IMR-90 (cell line): ENCODE data around the gene FGFRL1. TPM values are rescaled to one million over a fixed set of nuclear protein-coding genes. Genes with fewer than 3 reads are reported as not detected.

Source experiments
- ATAC-seq: fragments of 200-7000 bp; cut with Tn5 transposase; 2 replicates; pipeline ENCODE4 v1.9.1; 2020; ENCODE audit warnings: low read depth, mild to moderate bottlenecking, moderate library complexity
- BruUV-seq: library from RNA; stranded (reverse); fragments of 400-500 nt; replicated peaks from 2 replicates; lab custom pipeline; 2021; lab: Mats Ljungman, UMichigan
- CTCF ChIA-PET: fragments of 300-600 bp; formaldehyde crosslinking; extraction: SDS; loops from one replicate; lab custom pipeline; 2021; ENCODE audit warnings: antibody characterized with exemption; lab: Yijun Ruan, JAX
- POLR2A ChIA-PET: fragments of 300-600 bp; sonication (Branson Sonifier 250); formaldehyde crosslinking; loops from one replicate; lab custom pipeline; 2022; ENCODE audit warnings: antibody characterized with exemption; ENCODE audit not compliant: unreplicated experiment; lab: Charles Lee
- DNase-seq: peaks from one replicate; pipeline ENCODE4 v3.0.0; 2013
- H2AFZ ChIP-seq: replicated peaks from 2 replicates; pipeline ENCODE3; 2013; ENCODE audit warnings: low read length, mild to moderate bottlenecking; ENCODE audit not compliant: poor library complexity
- H2AK5ac ChIP-seq: 2 replicates; pipeline ENCODE4 v1.6.1; 2013; ENCODE audit warnings: low read depth, low read length, inconsistent platforms
- H2AK9ac ChIP-seq: replicated peaks from 2 replicates; pipeline ENCODE3; 2013; ENCODE audit warnings: mild to moderate bottlenecking, low read depth, low read length, moderate library complexity; ENCODE audit not compliant: poor library complexity
- H2BK120ac ChIP-seq: 2 replicates; pipeline ENCODE4 v1.6.1; 2013; ENCODE audit warnings: low read depth, low read length, inconsistent platforms
- H2BK15ac ChIP-seq: 3 replicates; pipeline ENCODE4 v1.6.1; 2013; ENCODE audit warnings: low read depth, low read length, inconsistent platforms
- H2BK20ac ChIP-seq: 2 replicates; pipeline ENCODE4 v1.6.1; 2013; ENCODE audit warnings: low read depth, mild to moderate bottlenecking, inconsistent platforms, low read length, moderate library complexity
- H2BK5ac ChIP-seq: 2 replicates; pipeline ENCODE4 v1.6.1; 2013; ENCODE audit warnings: mild to moderate bottlenecking, low read depth, low read length, inconsistent platforms; ENCODE audit not compliant: poor library complexity, severe bottlenecking
- H3K14ac ChIP-seq: replicated peaks from 2 replicates; pipeline ENCODE4 v1.6.1; 2013; ENCODE audit warnings: low read depth, low read length, inconsistent platforms
- H3K18ac ChIP-seq: 2 replicates; pipeline ENCODE4 v1.6.1; 2013; ENCODE audit warnings: low read depth, low read length, control low read depth
- H3K23ac ChIP-seq: 2 replicates; pipeline ENCODE4 v1.6.1; 2013; ENCODE audit warnings: low read depth, low read length, inconsistent platforms
- H3K27ac ChIP-seq: 2 replicates; pipeline ENCODE4 v1.5.1; 2013; ENCODE audit warnings: mild to moderate bottlenecking, control low read depth, low read length; ENCODE audit not compliant: insufficient read depth
- H3K27me3 ChIP-seq: 2 replicates; pipeline ENCODE4 v1.6.1; 2013; ENCODE audit warnings: low read length; ENCODE audit not compliant: control insufficient read depth, insufficient read depth
- H3K36me3 ChIP-seq: 2 replicates; pipeline ENCODE4 v1.6.1; 2013; ENCODE audit warnings: low read length, mixed read lengths; ENCODE audit not compliant: control insufficient read depth, insufficient read depth
- H3K4ac ChIP-seq: 2 replicates; pipeline ENCODE4 v1.6.1; 2013; ENCODE audit warnings: low read depth, low read length, inconsistent platforms
- H3K4me1 ChIP-seq: 2 replicates; pipeline ENCODE4 v1.6.1; 2013; ENCODE audit warnings: low read length, mixed read lengths; ENCODE audit not compliant: control insufficient read depth, insufficient read depth
- H3K4me2 ChIP-seq: 2 replicates; pipeline ENCODE4 v1.6.1; 2013; ENCODE audit warnings: low read depth, mild to moderate bottlenecking, control low read depth, low read length, moderate library complexity
- H3K4me3 ChIP-seq: 2 replicates; pipeline ENCODE4 v1.5.1; 2013; ENCODE audit warnings: low read depth, mild to moderate bottlenecking, control low read depth, low read length, moderate library complexity; ENCODE audit not compliant: insufficient read depth
- H3K56ac ChIP-seq: 2 replicates; pipeline ENCODE4 v1.6.1; 2013; ENCODE audit warnings: low read length, inconsistent platforms; ENCODE audit not compliant: insufficient read depth; ENCODE audit errors: extremely low read depth
- H3K79me1 ChIP-seq, 2 experiments: 2 replicates each; pipeline ENCODE4 v1.6.1; 2013; ENCODE audit warnings: low read length in 2 of 2, inconsistent platforms in 1 of 2, low read depth in 1 of 2
- H3K9ac ChIP-seq: 2 replicates; pipeline ENCODE4 v1.6.1; 2013; ENCODE audit warnings: low read depth, low read length, control low read depth
- H3K9me1 ChIP-seq: 2 replicates; pipeline ENCODE4 v1.6.1; 2013; ENCODE audit warnings: low read length, inconsistent platforms; ENCODE audit not compliant: insufficient read depth
- H3K9me3 ChIP-seq: 2 replicates; pipeline ENCODE4 v1.6.1; 2013; ENCODE audit warnings: low read length; ENCODE audit not compliant: control insufficient read depth, insufficient read depth
- H4K20me1 ChIP-seq: 2 replicates; pipeline ENCODE4 v1.6.1; 2013; ENCODE audit warnings: low read length, inconsistent platforms; ENCODE audit not compliant: insufficient read depth
- H4K5ac ChIP-seq: 2 replicates; pipeline ENCODE4 v1.6.1; 2013; ENCODE audit warnings: mild to moderate bottlenecking, low read depth, low read length, control low read depth
- H4K8ac ChIP-seq, 2 experiments: 2 replicates each; pipeline ENCODE4 v1.6.1; 2013; ENCODE audit warnings: low read depth in 2 of 2, low read length in 2 of 2, control low read depth in 1 of 2, inconsistent platforms in 1 of 2
- H4K91ac ChIP-seq: 2 replicates; pipeline ENCODE4 v1.6.1; 2013; ENCODE audit warnings: low read depth, low read length, inconsistent platforms; ENCODE audit not compliant: insufficient read depth
- BHLHE40 ChIP-seq: fragments of 150-350 bp; IDR thresholded peaks from 2 replicates; pipeline ENCODE4 v1.6.1; 2016; ENCODE audit warnings: mild to moderate bottlenecking, low read depth, low read length
- CEBPB ChIP-seq: IDR thresholded peaks from 2 replicates; pipeline ENCODE4 v1.6.1; 2012; ENCODE audit warnings: low read depth, low read length, improper control_type of control experiment
- CHD1 ChIP-seq: IDR thresholded peaks from 2 replicates; pipeline ENCODE4 v1.6.1; 2012; ENCODE audit warnings: low read depth, low read length, improper control_type of control experiment
- FOS ChIP-seq: fragments of 150-350 bp; IDR thresholded peaks from 2 replicates; pipeline ENCODE4 v1.6.1; 2016; ENCODE audit warnings: low read depth, low read length
- MAFK ChIP-seq: IDR thresholded peaks from 2 replicates; pipeline ENCODE4 v1.6.1; 2012; ENCODE audit warnings: low read depth, low read length, improper control_type of control experiment
- MAZ ChIP-seq: IDR thresholded peaks from 2 replicates; pipeline ENCODE4 v1.6.1; 2012; ENCODE audit warnings: low read depth, mild to moderate bottlenecking, low read length, improper control_type of control experiment, moderate library complexity, borderline replicate concordance
- NFE2L2 ChIP-seq: fragments of 150-350 bp; IDR thresholded peaks from 2 replicates; pipeline ENCODE4 v1.6.1; 2016; ENCODE audit warnings: low read depth, mild to moderate bottlenecking, low read length
- POLR2A ChIP-seq: IDR thresholded peaks from 2 replicates; pipeline ENCODE4 v1.6.1; 2012; ENCODE audit warnings: mild to moderate bottlenecking, low read depth, low read length
- RCOR1 ChIP-seq: IDR thresholded peaks from 2 replicates; pipeline ENCODE4 v1.6.1; 2012; ENCODE audit warnings: mild to moderate bottlenecking, low read length, improper control_type of control experiment; ENCODE audit not compliant: insufficient replicate concordance
- RFX5 ChIP-seq: IDR thresholded peaks from 2 replicates; pipeline ENCODE4 v1.8.0; 2012; ENCODE audit warnings: low read depth, mild to moderate bottlenecking, low read length, moderate library complexity
- SMC3 ChIP-seq: fragments of 150-350 bp; IDR thresholded peaks from 2 replicates; pipeline ENCODE4 v1.6.1; 2016; ENCODE audit warnings: low read depth, mild to moderate bottlenecking, antibody characterized with exemption, low read length, moderate library complexity
- WGBS, 2 experiments: methylation state at CpG; one replicate each; pipeline versions ENCODE4 v1.1.5 to v1.1.7; 2013; ENCODE audit warnings: missing lambda C conversion rate in 2 of 2; ENCODE audit not compliant: insufficient read length in 1 of 2; ENCODE audit errors: extremely low coverage in 2 of 2; 5-methylcytosine and 5-hydroxymethylcytosine counted together
- dilution Hi-C: fragments of 300-500 bp; cut with HindIII; formaldehyde crosslinking; loops from one replicate; pipeline ENCODE4 v1.14.3; 2018; ENCODE audit warnings: low sequenced_read_pairs; ENCODE audit not compliant: unreplicated experiment
- in situ Hi-C: fragments of 300-500 bp; cut with MboI; formaldehyde crosslinking; loops from 3 replicates; pipeline ENCODE4 v1.14.3; 2019; ENCODE audit warnings: low sequenced_read_pairs, inconsistent platforms, mixed read lengths
- intact Hi-C: fragments of 100-400 bp; cut with micrococcal nuclease; formaldehyde crosslinking; loops from 2 replicates; pipeline ENCODE4 v1.10.0; 2022
- polyA plus RNA-seq, 3 experiments: library from polyadenylated mRNA; depleted of rRNA; stranded (reverse); fragments of >200 nt; gene quantifications; 2 replicates each; pipeline ENCODE4 v1.2.3, GENCODE V29; 2012; ENCODE audit warnings: low replicate concordance in 1 of 3
- total RNA-seq: library from RNA; depleted of rRNA; stranded (reverse); fragments of >200 nt; gene quantifications from 2 replicates; pipeline ENCODE4 v1.2.3, GENCODE V29; 2012
- TF ChIP-seq, protein P1 (sequence below): fragments of 150-350 bp; IDR thresholded peaks from 2 replicates; pipeline ENCODE4 v1.6.1; 2017; ENCODE audit warnings: mild to moderate bottlenecking, antibody characterized with exemption, low read length, low read depth
- TF ChIP-seq, protein P2 (sequence below): fragments of 150-350 bp; IDR thresholded peaks from 2 replicates; pipeline ENCODE4 v1.6.1; 2016; ENCODE audit warnings: low read depth, mild to moderate bottlenecking, low read length, moderate library complexity, borderline replicate concordance

Gene FGFRL1
- total and polyA plus RNA-seq, 2 of the 4 experiments (the other 2 are of a cell fraction), result 49.3 to 78.8 TPM

DNA sequence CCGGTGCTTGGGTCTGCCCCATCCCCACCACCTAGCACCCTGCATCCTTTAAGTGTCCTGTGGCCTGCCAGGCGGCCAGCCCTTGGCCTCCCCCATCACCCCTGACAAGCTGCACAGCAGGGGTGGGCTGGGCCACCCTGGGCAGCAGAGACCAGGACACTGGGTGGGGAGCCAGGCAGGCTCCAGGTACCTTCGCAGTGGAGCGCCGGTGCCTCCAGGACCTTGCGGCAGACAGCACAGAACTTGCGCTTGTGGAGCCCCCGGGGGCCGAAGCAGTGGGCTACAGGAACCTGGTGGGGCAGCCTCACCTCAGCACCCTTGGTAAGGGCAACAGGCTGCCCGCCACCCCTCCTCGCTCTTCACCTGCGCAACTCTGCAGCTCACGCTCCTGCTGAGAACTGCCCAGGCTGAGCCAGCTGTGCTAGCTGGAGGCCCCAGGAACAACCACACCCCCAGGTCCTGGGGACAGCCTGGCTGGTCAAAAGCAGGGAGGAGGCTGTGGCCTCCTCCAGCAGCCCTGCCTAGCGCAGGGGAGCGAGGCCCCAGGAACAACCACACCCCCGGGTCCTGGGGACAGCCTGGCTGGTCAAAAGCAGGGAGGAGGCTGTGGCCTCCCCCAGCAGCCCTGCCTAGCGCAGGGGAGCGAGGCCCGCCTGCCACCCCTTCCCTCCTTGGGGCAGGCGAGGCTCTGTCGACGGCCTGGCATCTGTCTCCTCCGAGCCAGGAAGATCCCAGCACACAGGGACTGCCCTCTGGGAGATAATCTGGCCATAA is 42.6 kb upstream of the FGFRL1 start:
- intact Hi-C loops (no loop called here), dilution Hi-C loops (no loop called here), in situ Hi-C loops (no loop called here)
- Histone ChIP-seq H2BK5ac (no peak overlapping the region), H3K9ac (no peak overlapping the region), H3K4me1 (peaks cover 4% of the 10 kb centered on the region; the same call in 1 of the 2 replicates), H3K27ac (no peak overlapping the region), H3K27me3 (no peaks in the 10 kb centered on the region), H3K79me1 (peaks cover 13 to 24% of the 10 kb centered on the region in 2 experiments; a peak in 3 of 4 replicates), H2BK120ac (no peak overlapping the region), H3K9me3 (no peaks in the 10 kb centered on the region), H3K18ac (no peak overlapping the region), H3K14ac (no peak overlapping the region), H3K9me1 (no peaks in the 10 kb centered on the region; the same call in 1 of the 2 replicates), H3K36me3 (peaks cover 29% of the 10 kb centered on the region; the same call in 1 of the 2 replicates), H3K4me3 (no peak overlapping the region), H3K4ac (no peak overlapping the region), H4K91ac (no peak overlapping the region), H3K23ac (no peak overlapping the region), H4K5ac (no peak overlapping the region), H2BK15ac (no peak overlapping the region), H2AFZ (no peak overlapping the region), H4K20me1 (peaks cover 32% of the 10 kb centered on the region), H2AK5ac (no peak overlapping the region), H3K4me2 (no peak overlapping the region), H4K8ac (no peak overlapping the region), H2BK20ac (no peak overlapping the region), H2AK9ac (no peak overlapping the region), H3K56ac (no peak overlapping the region; the same call in 1 of the 2 replicates)
- WGBS, 2 experiments, result 93% methylated on average over 15 of the region's 23 CpGs; no CpG with 5 or more reads in 1 of the 2 experiments
- BruUV-seq, result no TSS peak
- DNase-seq, result no peak
- TF ChIP-seq RFX5 (no peak), MAZ (no peak), MAFK (no peak), RCOR1 (no peak), POLR2A (no peak), FOS (no peak), CEBPB (no peak), SMC3 (no peak), CHD1 (no peak), BHLHE40 (no peak), NFE2L2 (no peak)
- TF ChIP-seq, protein P1, sequence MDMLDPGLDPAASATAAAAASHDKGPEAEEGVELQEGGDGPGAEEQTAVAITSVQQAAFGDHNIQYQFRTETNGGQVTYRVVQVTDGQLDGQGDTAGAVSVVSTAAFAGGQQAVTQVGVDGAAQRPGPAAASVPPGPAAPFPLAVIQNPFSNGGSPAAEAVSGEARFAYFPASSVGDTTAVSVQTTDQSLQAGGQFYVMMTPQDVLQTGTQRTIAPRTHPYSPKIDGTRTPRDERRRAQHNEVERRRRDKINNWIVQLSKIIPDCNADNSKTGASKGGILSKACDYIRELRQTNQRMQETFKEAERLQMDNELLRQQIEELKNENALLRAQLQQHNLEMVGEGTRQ, result no peak
- TF ChIP-seq, protein P2, sequence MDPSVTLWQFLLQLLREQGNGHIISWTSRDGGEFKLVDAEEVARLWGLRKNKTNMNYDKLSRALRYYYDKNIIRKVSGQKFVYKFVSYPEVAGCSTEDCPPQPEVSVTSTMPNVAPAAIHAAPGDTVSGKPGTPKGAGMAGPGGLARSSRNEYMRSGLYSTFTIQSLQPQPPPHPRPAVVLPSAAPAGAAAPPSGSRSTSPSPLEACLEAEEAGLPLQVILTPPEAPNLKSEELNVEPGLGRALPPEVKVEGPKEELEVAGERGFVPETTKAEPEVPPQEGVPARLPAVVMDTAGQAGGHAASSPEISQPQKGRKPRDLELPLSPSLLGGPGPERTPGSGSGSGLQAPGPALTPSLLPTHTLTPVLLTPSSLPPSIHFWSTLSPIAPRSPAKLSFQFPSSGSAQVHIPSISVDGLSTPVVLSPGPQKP, result no peak
- no peak for ATAC-seq
- ChIA-PET CTCF (no interaction called here), POLR2A (no interaction called here)
